IMR-90 (cell line): ENCODE measurements around the gene ELF2.

Experiments used
- POLR2A ChIP-seq: IDR thresholded peaks from 2 replicates; pipeline ENCODE4 v1.6.1; 2012; ENCODE audit warnings: mild to moderate bottlenecking, low read depth, low read length
- RAD21 ChIP-seq: IDR thresholded peaks from 2 replicates; pipeline ENCODE4 v1.6.1; 2012; ENCODE audit warnings: low read length, improper control_type of control experiment
- TF ChIP-seq, protein P1 (sequence below): conservative IDR thresholded peaks from 2 replicates; pipeline ENCODE4 v1.5.1; 2012; ENCODE audit warnings: mild to moderate bottlenecking, low read depth, low read length, improper control_type of control experiment

DNA sequence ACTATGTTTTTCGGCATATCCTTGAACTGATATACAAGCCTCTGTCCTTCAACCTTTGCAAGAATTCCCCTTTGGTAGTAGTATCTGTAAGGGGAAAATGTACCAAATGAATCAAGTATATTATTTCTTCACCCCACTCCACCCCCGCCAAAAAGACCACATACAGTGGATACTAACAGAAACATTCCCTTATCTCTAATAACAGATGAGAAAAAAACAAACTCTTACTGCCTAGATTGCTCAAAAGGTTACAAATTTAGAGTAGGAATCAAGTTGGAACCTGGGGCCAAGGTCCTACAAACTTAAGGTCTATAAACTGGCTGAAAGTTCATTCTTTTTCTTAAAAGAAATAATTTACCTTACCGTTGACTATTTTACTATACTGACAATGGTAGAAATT is 116.4 kb downstream of the ELF2 start:
- TF ChIP-seq, protein P1, sequence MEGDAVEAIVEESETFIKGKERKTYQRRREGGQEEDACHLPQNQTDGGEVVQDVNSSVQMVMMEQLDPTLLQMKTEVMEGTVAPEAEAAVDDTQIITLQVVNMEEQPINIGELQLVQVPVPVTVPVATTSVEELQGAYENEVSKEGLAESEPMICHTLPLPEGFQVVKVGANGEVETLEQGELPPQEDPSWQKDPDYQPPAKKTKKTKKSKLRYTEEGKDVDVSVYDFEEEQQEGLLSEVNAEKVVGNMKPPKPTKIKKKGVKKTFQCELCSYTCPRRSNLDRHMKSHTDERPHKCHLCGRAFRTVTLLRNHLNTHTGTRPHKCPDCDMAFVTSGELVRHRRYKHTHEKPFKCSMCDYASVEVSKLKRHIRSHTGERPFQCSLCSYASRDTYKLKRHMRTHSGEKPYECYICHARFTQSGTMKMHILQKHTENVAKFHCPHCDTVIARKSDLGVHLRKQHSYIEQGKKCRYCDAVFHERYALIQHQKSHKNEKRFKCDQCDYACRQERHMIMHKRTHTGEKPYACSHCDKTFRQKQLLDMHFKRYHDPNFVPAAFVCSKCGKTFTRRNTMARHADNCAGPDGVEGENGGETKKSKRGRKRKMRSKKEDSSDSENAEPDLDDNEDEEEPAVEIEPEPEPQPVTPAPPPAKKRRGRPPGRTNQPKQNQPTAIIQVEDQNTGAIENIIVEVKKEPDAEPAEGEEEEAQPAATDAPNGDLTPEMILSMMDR, result no peak
- TF ChIP-seq POLR2A (no peak), RAD21 (no peak)
